HK-2 (cell line): ENCODE measurements around the gene HSP90AB1.
A peak's percentile ranks its signal among the peaks of the same experiment; 100 is the strongest.

Experiments
- DNase-seq: peaks from one replicate; pipeline ENCODE4 v3.0.0-alpha.2; 2018; ENCODE audit not compliant: unreplicated experiment

Gene HSP90AB1

GRCh38 chr6:44235269-44235668, 11.6 kb upstream of the HSP90AB1 start:
- DNase-seq, result no peak

GRCh38 chr6:44235891-44236516, 10.9 kb upstream of the HSP90AB1 start:
- no peak for DNase-seq

DNA sequence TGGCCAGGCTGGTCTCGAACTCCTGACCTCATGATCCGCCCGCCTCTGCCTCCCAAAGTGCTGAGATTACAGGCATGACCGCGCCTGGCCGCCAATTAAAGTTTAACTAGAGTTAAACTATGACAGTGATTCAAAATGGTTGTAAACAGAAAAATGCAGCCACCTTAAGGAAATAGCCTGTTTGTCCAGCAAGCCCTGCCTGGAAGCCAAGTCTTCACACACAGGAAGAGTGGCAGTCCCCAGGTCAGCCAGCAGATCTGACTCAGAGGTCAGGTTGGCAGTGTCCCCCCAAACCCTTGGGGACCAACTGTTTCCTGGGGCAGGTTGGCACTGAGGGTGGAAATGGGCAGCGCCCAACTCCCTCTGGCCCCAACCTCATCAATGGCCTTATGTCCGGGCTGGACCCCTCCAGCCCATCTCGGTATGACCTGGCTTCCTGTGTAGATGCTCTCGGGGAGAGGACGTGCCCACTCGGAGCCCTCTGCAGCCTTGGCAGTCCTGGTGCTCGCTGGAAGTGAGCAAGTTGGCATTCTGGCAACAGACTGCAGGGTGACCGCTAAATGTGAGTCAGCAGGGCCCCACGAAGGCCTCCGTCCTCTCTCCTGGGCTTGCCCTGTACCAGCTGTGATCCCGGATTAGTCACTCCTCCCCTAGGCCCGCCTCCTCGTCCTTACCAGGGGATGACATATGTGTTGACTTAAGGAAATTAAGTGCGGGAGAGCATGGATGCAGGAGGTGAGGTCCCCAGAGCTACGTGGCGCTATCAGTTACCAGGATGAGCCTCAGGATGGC, 9.7 kb upstream of the HSP90AB1 start:
- DNase-seq, result peak; percentile 96

- DNase-seq, result peak; percentile 83
Measured at GRCh38 chr6:44237813-44238433, 9.0 kb upstream of the HSP90AB1 start.

DNA sequence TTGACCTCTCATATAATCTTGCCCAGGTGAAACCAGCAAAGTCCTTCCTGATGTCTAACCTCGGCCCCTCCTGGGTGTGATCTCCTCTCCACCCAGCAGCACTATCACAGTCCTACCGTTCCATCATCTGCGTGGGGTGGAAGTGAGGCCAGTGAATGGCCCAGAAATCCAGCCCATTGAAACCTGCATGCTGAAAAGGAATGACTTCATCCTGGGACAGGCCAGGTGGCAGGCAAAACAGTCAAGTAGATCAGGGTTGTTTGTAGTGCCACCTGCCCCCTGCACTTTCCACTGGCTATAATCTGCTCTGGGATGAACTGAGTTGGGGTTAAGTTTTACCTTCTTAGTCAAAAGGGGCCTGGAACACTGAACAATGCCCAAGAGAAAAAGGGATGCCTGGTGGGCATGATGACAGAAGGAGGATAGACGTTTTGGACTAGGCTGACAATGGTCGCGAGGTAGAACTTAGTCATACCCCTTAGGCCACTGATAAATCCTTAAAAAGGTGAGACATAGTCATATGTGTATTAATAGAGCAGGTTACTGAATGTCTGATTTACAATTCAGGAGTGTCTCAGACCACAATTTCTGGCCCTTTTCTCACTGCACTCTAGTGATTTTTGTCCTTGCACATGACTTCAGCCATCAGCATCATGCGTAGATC, 8.1 kb upstream of the HSP90AB1 start:
- no peak for DNase-seq

DNA sequence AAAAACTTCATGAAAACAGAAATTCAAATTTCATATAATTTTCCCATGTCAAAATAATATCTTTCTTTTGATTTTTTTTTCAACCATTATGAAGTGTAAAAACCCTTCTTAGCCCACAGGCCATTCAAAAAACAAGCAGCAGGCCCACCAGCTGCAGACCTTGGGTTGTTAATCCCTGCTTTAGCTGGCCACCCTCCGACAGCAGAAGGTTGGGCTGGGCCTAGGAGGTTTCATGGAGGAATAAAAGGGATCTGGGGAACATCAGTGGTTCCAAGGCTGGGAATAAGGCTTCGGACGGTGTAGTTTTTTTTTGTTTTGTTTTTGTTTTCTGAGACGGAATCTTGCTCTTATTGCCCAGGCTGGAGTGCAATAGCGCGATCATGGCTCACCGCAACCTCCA, 3.6 kb upstream of the HSP90AB1 start:
- DNase-seq, result no peak

DNA sequence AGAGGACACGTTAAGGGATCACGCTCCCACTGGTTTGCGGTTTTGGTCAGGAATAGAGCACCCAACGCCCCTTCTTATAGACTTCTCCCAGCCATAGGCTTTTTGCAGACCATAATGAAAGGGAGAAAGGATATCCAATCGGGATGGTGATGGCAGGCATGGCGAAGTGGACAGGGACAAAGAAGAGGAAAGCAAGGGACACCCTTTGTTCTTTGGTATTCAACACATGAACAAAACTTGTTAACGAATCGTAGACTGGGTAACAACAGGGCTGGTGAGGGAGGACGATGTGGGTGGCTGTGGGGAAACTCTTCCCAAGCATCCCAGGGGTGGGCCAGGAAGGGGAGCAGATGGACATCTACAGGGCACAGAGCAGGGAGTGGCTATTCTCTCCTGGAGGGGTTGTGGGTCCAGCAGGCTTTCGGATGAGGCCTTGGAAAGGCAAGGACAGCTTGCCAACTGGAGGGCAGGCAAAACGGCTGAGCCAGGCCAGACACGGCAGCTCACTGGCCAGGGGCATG, 1.4 kb upstream of the HSP90AB1 start:
- no peak for DNase-seq

DNA sequence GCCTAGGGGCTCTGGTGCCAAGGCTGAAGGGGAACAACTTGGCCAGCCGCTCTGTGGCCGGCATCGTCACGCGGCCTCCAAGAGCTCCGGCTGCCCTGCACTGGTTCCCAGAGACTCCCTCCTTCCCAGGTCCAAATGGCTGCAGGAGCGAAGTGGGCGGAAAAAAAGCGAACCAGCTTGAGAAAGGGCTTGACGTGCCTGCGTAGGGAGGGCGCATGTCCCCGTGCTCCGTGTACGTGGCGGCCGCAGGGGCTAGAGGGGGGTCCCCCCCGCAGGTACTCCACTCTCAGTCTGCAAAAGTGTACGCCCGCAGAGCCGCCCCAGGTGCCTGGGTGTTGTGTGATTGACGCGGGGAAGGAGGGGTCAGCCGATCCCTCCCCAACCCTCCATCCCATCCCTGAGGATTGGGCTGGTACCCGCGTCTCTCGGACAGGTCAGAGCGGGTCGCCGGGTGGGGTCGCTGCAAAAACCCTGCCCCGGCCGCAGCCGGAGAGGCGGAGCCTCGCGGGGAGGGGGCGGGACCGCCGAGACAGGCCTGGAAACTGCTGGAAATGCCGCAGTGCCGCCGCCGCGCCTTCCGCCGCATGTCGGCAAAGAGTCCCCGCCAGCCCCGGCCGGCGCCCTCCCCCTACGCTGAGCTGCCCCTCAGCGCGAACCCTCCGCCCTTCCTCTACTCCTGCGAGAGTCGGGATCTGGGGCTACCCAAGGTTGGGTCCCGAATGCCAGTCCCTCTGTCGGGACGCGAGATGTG, 814 bp upstream of the HSP90AB1 start:
- DNase-seq, result peak; percentile 88

- peak; percentile 65 for DNase-seq
Measured at GRCh38 chr6:44247338-44248302, 719 bp downstream of the HSP90AB1 start.

- no peak for DNase-seq
Measured at GRCh38 chr6:44248579-44248978, 1.7 kb downstream of the HSP90AB1 start.

- no peak for DNase-seq
Measured at GRCh38 chr6:44249082-44249748, 2.3 kb downstream of the HSP90AB1 start.

- DNase-seq, result no peak
Measured at GRCh38 chr6:44250067-44250717, 3.3 kb downstream of the HSP90AB1 start.

DNA sequence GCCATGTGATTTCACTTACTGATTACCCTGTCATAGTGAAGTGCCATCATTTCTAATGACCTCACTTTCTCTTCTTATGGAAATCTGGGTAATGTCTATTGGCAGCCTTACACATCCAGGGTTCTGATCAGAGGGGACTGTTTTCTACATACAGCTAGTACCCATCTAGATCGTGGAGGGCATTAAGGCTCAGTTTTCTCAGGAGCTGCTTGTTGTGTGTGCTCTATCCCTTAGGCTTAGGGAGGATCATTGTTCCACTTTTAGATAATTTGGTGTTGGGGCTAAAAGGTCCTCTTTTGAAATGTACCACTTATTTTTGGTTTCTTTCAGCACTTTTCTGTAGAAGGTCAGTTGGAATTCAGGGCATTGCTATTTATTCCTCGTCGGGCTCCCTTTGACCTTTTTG, 3.8 kb downstream of the HSP90AB1 start:
- no peak for DNase-seq

GRCh38 chr6:44251576-44252524, 4.9 kb downstream of the HSP90AB1 start:
- no peak for DNase-seq

DNA sequence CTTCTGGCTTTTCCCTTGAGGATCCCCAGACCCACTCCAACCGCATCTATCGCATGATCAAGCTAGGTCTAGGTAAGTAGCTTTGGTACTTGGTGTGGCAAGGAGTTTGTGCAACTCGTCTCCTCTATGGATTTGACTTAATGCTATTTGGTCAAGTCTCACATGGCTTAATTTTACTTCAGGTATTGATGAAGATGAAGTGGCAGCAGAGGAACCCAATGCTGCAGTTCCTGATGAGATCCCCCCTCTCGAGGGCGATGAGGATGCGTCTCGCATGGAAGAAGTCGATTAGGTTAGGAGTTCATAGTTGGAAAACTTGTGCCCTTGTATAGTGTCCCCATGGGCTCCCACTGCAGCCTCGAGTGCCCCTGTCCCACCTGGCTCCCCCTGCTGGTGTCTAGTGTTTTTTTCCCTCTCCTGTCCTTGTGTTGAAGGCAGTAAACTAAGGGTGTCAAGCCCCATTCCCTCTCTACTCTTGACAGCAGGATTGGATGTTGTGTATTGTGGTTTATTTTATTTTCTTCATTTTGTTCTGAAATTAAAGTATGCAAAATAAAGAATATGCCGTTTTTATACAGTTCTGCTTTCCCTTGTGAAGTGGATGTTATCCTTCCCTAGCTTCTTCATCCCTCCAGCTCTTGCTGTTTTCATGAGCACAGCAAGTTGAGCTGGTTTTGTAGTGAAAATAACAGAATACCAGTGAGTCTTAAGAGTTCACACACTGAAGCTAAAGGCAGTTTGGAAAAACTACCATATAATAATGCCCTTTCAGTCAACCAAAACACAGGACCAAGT, 6.6 kb downstream of the HSP90AB1 start:
- peak; percentile 63 for DNase-seq

DNA sequence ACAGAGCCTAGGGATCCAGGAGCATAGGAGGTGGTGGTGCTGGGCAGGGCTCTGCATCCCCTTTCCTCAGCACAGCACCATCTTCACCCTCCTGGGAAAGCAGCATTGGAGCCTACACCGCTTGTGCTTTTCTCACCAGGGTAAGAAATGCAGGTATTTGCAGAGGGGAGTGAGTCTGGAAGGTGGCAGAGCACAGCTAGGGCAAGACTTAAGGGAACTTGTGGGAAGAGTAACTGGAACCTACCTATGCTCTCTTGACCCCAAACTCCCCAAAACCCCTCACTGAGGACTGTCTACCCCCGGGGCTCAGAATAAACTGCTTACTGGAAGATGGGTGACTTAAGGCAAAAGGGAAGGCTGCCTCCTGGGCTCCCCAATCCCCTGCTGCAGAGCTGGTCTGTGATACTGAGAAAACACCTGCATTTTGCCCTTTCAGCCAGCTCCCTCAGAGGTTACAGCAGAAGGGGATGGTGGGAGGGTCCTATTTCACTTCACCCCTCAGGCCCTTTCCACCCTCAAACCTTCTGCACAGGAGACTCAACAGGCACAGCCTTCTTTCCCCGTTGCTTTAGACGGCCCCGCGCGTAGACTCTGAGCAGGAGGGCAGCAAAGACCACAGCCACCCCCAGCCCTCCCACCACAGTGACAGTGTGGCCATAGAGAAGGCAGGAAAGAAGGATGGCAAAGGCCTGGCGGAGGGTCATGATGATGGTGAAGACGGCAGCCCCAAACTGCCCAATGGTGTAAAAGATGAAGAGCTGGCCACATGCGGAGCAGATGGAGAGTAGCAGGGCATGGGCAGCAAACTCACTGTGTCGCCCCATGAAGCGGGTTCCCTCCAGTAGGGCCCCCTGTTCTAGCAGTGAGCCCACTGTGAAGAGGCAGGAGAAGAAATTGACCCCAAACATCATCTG, 7.5 kb downstream of the HSP90AB1 start:
- peak; percentile 57 for DNase-seq
